Activated naive CD8-positive, alpha-beta T cell treated with anti-CD3 and anti-CD28 coated beads for 36 hours (primary cell): ENCODE measurements around the gene F11R. TPM values are rescaled to one million over a fixed set of nuclear protein-coding genes. Genes with fewer than 3 reads are reported as not detected.
"Not testable (repeated sequence)": the region's sequence is repeated elsewhere in the genome, so short reads cannot be mapped to it uniquely, and the experiment has no call there.

Source experiments
- DNase-seq: peaks from one replicate; pipeline ENCODE4 v3.0.0; 2021
- H3K27ac Mint-ChIP-seq: one replicate; pipeline ENCODE4 v1.8.0; 2022; ENCODE audit warnings: mild to moderate bottlenecking, moderate library complexity, mixed read lengths
- H3K27me3 Mint-ChIP-seq: one replicate; pipeline ENCODE4 v1.8.0; 2022; ENCODE audit warnings: mild to moderate bottlenecking, mixed read lengths
- H3K36me3 Mint-ChIP-seq: one replicate; pipeline ENCODE4 v1.8.0; 2021; ENCODE audit warnings: mild to moderate bottlenecking, mixed read lengths
- H3K4me1 Mint-ChIP-seq: one replicate; pipeline ENCODE4 v1.8.0; 2021; ENCODE audit warnings: mixed read lengths
- H3K4me3 Mint-ChIP-seq: one replicate; pipeline ENCODE4 v1.8.0; 2022; ENCODE audit warnings: mild to moderate bottlenecking, moderate library complexity, mixed read lengths
- H3K9me3 Mint-ChIP-seq: one replicate; pipeline ENCODE4 v1.8.0; 2022; ENCODE audit warnings: mixed read lengths
- total RNA-seq, 2 experiments: library from RNA; stranded (reverse); gene quantifications; one replicate each; pipeline ENCODE4 v1.2.3, GENCODE V29; 2021

Gene F11R
- total RNA-seq, 2 experiments from 2014 or later = 12.8 to 13.4 TPM

DNA sequence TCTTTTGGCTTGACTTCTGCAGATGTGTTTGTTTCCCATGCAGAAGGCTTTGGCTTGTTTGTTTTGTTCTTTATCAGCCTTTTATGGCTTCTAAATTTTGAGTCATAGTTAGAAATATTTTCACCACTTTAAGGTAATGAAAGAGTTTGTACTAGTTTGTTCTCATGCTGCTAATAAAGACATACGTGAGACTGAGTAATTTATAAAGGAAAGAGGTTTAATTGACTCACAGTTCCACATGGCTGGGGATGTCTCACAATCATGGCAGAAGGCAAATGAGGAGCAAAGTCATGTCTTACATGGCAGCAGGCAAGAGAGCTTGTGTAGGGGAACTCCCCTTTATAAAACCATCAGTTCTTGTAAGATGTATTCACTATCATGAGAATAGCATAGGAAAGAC, 6.0 kb upstream of the F11R start:
- Mint-ChIP-seq H3K27ac (peak overlapping the region; percentile 26), H3K36me3 (peaks cover 16% of the 10 kb centered on the region), H3K4me1 (peaks cover 14% of the 10 kb centered on the region)
- not testable (repeated sequence) for H3K4me3 Mint-ChIP-seq, DNase-seq, H3K9me3 Mint-ChIP-seq, H3K27me3 Mint-ChIP-seq

DNA sequence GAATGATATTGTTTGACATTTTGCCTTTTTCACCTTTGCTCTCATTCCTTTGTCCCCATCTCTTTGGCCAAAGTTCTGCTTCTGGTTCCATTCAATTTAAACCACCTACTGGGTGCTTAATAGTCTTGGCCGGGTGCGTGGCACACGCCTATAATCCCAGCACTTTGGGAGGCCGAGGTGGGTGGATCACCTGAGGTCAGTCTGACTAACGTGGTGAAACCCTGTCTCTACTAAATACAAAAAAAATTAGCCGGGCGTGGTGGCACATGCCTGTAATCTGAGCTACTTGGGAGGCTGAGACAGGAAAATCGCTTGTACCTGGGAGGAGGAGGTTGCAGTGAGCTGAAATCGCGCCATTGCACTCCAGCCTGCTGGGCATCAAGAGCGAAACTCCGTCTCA, 1.5 kb upstream of the F11R start:
- DNase-seq, H3K27me3 Mint-ChIP-seq, H3K4me3 Mint-ChIP-seq, H3K27ac Mint-ChIP-seq, H3K9me3 Mint-ChIP-seq: not testable (repeated sequence)
- Mint-ChIP-seq H3K36me3 (peaks cover 14% of the 10 kb centered on the region), H3K4me1 (peaks cover 37% of the 10 kb centered on the region)

DNA sequence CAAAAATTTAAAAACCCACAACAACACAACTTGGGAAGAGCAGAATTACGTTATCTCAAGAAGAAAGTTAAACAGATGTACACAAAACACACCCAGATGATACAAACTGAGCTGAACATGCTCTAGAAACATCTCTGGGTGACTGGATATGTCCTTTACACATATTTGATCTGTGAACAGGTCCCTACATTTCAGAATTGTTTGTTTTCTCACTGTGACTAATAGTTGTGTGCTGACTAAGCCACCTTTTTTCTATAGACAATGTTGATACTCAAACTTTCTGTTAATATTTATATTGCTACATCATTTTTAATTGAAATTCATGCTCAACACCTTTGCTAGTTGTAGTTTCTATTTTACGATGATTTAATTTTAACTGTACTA, 1.0 kb upstream of the F11R start:
- peaks cover 37% of the 10 kb centered on the region for H3K4me1 Mint-ChIP-seq
- H3K36me3 Mint-ChIP-seq = peaks cover 11% of the 10 kb centered on the region
- no peaks in the 10 kb centered on the region for H3K27me3 Mint-ChIP-seq
- H3K9me3 Mint-ChIP-seq = no peaks in the 10 kb centered on the region
- DNase-seq = no peak
- H3K4me3 Mint-ChIP-seq = peak overlapping the region; percentile 93
- H3K27ac Mint-ChIP-seq = no peak overlapping the region

DNA sequence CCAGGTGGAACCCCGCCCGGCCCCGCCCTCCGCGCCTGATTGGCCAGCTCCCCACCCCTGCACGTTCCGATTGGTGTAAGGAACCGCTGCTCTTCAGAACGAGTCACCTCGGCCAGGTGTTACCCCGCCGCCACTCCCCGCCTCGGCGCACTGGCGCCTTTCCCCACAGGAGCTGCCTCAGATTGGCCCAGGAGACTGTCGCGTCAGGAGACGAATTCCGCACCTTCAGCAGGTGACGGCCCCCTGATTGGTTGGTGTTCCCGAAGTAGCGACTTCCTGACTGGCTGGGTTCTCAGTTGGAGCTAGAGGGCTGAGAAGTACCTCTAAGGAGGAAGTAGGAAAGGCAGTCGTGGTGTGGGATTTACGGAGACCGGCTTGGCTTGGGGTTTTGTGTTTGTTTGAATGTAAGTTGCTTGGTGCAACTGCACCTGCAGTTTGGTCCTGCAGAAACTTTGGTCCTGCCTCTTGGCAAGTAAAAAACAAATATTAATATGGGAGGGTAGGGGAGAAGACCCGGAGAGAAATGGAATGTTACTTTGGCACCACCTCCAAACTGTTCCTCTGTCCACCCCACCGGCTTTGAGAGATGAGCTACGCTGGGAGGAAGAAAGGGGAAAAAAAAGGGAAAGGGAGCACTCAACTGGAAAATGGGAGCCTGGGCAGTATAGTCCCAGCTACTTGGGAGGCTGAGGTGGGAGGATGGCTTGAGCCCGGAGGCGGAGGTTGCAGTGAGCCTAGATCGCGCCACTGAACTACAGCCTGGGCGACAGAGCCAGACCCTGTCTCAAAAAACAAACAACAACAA, 415 bp upstream of the F11R start:
- H3K4me1 Mint-ChIP-seq = peaks cover 39% of the 10 kb centered on the region
- peak overlapping the region; percentile 93 for H3K4me3 Mint-ChIP-seq
- H3K27me3 Mint-ChIP-seq = no peaks in the 10 kb centered on the region
- peak overlapping the region; percentile 88 for H3K27ac Mint-ChIP-seq
- H3K9me3 Mint-ChIP-seq = no peaks in the 10 kb centered on the region
- DNase-seq = peak; percentile 85
- H3K36me3 Mint-ChIP-seq = peaks cover 8% of the 10 kb centered on the region

DNA sequence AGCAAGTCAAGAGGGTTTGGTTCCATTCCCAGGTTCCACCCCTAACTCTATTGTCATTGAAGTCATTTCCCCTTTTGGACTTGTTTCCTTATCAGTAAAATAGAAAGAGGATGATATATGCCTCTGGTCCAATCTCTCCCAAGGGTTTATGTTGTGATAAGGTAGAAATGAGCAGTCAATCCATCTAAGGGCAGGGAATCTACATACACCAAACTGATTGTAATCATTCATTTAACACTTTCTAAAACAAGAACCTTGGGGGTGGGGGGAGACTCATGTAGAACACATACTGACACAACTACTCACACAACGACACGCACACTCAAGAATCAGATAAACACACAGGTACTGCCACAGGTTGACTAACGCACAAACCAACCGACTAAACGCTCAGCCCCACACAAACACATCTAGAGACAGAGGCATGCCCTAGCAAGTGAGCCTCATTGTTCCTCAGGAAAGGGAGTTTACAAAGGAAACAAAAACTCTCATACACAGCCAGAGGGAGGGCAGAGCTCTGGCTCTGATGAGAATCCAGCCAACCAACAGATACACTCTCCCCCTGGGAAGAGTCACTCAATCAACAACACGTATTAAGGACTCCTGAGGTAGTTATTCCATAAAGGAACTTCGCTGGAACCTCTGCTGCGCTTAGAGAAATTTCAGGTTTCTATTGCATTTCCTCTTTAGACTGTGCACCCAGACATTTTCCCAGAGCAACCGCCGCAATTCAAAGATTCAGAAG, 1.0 kb downstream of the F11R start:
- peaks cover 39% of the 10 kb centered on the region for H3K4me1 Mint-ChIP-seq

DNA sequence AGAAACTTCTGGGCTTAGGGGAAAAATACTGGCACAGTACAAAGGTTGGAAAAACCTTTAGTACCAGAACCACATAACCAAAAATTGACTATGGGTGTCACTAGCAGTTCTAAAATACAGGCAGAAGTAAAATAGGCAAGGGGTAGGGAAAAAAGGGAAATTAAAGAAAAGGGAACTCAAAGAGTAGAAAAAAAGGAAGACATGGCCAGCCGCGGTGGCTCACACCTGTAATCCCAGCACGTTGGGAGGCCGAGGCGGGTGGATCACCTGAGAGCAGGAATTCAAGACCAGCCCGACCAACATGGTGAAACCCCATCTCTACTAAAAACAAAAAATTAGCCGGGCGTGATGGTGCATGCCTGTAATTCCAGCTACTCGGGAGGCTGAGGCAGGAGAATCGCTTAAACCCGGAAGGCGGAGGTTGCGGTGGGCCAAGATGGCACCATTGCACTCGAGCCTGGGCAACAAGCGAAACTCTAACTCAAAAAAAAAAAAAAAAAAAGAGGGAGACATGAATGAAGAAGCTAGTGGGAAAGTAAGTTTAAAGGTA, 1.8 kb downstream of the F11R start:
- not testable (repeated sequence) for H3K4me3 Mint-ChIP-seq, H3K9me3 Mint-ChIP-seq, DNase-seq, H3K27me3 Mint-ChIP-seq, H3K27ac Mint-ChIP-seq, H3K36me3 Mint-ChIP-seq
- H3K4me1 Mint-ChIP-seq = peaks cover 40% of the 10 kb centered on the region

More for the DNA sequence above, 1.0 kb downstream of the F11R start:
- H3K27me3 Mint-ChIP-seq = no peaks in the 10 kb centered on the region
- H3K9me3 Mint-ChIP-seq = no peaks in the 10 kb centered on the region
- H3K36me3 Mint-ChIP-seq = peaks cover 8% of the 10 kb centered on the region
- peak overlapping the region; percentile 88 for H3K27ac Mint-ChIP-seq
- H3K4me3 Mint-ChIP-seq = peak overlapping the region; percentile 93
- DNase-seq = no peak

DNA sequence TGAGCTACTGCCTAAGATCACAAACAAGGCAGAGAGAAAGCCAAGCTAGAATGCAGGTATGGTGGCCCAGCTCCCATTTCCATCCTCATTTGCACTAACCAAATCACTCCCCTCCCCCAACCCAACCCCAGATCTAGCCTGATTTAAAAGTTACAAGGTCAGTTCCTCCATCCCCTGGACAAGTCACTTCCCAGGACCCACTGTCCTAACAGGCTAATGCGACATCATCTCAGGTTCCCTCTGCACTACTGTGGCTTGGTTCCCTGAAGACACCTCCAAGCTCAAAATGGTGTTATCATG, 2.4 kb downstream of the F11R start:
- H3K4me1 Mint-ChIP-seq = peaks cover 46% of the 10 kb centered on the region

DNA sequence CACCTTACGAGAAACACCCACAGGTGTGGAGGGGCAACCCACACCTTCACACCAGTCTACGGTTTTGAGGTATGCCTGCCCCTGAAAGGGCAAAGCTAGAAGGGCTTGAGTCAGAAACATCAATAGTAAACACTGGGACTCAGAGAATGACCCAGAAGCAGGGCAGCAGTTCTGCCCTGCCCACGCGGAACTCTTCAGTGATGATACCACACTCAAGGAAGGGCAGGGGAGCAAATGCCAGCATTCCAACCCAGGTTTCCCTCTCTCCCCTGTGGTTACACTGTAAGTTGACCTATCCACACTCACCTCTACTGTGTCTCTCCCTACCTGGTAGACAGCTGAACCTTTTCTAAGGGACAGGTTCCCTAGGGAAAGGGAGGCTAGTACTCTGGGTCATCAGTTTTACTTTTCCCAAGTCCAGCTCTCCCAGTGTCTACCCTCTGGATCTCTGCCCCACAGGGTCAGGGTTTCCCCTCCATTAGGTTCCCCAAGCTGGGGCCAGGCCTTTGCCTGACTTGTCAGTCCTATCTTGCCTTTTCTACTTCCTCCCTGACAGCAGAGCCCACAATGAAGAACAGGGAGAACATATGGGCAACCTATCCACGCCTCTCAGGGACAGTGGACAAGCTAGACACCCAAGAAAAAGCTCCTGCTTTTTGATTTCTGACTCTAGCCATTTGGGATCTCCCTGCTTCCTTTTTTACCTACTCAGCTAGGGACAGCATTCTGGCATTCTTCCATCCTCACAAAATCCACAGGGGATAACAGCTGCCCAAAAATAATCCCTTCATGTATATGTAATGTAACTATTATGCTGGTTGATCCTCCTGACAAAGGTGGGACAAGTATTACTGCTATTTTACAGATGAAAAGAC, 3.0 kb downstream of the F11R start:
- peaks cover 52% of the 10 kb centered on the region for H3K4me1 Mint-ChIP-seq
- no peak overlapping the region for H3K4me3 Mint-ChIP-seq
- no peak for DNase-seq
- H3K9me3 Mint-ChIP-seq = no peaks in the 10 kb centered on the region
- H3K36me3 Mint-ChIP-seq = peaks cover 8% of the 10 kb centered on the region
- no peaks in the 10 kb centered on the region for H3K27me3 Mint-ChIP-seq
- no peak overlapping the region for H3K27ac Mint-ChIP-seq

More for the DNA sequence above, 2.4 kb downstream of the F11R start:
- no peak overlapping the region for H3K27ac Mint-ChIP-seq
- H3K9me3 Mint-ChIP-seq = no peaks in the 10 kb centered on the region
- peaks cover 8% of the 10 kb centered on the region for H3K36me3 Mint-ChIP-seq
- no peak overlapping the region for H3K4me3 Mint-ChIP-seq
- no peak for DNase-seq
- no peaks in the 10 kb centered on the region for H3K27me3 Mint-ChIP-seq

DNA sequence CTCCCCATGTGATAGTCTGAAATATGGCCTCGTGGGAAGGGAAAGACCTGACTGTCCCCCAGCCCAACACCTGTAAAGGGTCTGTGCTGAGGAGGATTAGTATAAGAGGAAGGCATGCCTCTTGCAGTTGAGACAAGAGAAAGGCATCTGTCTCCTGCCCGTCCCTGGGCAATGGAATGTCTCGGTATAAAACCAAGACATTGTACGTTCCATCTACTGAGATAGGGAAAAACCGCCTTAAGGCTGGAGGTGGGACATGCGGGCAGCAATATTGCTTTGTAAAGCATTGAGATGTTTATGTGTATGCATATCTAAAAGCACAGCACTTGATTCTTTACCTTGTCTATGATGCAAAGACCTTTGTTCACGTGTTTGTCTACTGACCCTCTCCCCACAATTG, 3.8 kb downstream of the F11R start:
- H3K27me3 Mint-ChIP-seq, H3K4me3 Mint-ChIP-seq, H3K27ac Mint-ChIP-seq, H3K9me3 Mint-ChIP-seq, DNase-seq, H3K36me3 Mint-ChIP-seq: not testable (repeated sequence)
- H3K4me1 Mint-ChIP-seq = peaks cover 51% of the 10 kb centered on the region

DNA sequence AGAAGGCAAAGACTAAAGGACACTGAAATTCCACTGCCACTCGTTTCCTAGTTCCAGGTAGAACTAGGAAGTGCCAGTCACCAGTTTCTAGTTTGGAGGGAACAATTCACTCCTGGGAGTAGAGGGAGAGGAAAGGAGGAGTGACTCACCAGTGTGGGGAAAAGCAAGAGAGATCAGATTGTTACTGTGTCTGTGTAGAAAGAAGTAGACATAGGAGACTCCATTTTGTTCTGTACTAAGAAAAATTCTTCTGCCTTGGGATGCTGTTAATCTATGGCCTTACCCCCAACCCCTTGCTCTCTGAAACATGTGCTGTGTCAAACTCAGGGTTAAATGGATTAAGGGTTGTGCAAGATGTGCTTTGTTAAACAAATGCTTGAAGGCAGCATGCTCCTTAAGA, 4.3 kb downstream of the F11R start:
- DNase-seq, H3K27me3 Mint-ChIP-seq, H3K27ac Mint-ChIP-seq, H3K36me3 Mint-ChIP-seq, H3K9me3 Mint-ChIP-seq, H3K4me3 Mint-ChIP-seq: not testable (repeated sequence)
- peaks cover 50% of the 10 kb centered on the region for H3K4me1 Mint-ChIP-seq

DNA sequence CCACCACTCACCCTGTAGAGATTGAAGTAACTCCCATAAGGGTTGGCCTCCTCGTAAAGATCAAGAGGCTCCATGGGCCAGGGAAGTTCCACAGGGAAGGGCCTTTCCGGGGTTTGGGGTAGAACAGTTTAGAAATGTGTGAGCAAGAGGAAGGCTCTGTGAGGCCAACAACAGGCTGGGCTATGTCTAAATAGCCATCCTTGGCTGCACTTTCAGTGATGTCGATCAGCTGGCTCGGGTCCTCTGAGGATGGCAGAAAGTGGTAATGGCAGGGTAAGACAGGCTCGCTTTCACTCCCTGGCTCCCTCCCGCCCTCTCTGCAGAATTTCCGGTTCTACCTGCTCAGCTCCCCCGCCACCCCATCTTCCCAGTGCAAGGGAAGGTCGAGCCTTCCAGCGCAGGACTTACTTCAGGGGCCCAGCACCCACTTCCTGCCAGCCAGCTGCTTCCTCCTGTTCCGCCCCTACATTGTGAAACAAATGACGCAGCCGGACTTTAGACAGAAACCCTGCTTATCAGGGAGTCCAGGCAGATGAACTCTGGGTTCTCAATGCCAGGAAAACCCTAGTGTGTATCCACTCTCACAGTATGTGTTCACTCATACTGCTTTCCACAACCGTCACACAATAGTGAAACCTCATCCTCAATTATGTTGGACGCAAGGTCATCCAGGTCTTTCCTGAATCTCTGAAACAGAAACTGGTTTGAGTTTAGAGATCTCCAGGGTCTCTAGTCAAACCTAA, 7.3 kb downstream of the F11R start:
- Mint-ChIP-seq H3K4me3 (peak overlapping the region; percentile 80), H3K4me1 (peaks cover 34% of the 10 kb centered on the region), H3K36me3 (no peaks in the 10 kb centered on the region), H3K9me3 (no peaks in the 10 kb centered on the region), H3K27me3 (no peaks in the 10 kb centered on the region), H3K27ac (peak overlapping the region; percentile 93)
- DNase-seq = peak; percentile 77

DNA sequence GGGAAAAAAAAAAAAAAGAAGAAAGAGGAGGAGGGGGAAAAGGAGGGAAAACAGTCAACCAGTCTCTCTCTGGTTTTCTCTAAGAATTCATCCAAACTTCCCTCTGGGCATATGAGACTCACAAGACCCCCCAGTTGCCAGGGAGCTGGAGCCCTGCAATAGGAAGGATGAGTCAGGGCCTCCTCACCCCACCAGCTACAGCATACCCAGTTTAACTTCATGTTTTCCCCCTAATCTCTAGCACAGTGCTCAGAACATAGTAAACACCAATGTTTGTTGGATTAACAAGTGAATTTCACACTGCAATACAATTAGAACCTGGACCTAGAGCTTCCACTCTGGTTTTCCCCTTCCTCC, 7.8 kb downstream of the F11R start:
- Mint-ChIP-seq H3K27me3 (no peaks in the 10 kb centered on the region), H3K4me3 (peak overlapping the region; percentile 80), H3K9me3 (no peaks in the 10 kb centered on the region), H3K4me1 (peaks cover 34% of the 10 kb centered on the region), H3K27ac (peak overlapping the region; percentile 93), H3K36me3 (no peaks in the 10 kb centered on the region)
- peak; percentile 20 for DNase-seq

DNA sequence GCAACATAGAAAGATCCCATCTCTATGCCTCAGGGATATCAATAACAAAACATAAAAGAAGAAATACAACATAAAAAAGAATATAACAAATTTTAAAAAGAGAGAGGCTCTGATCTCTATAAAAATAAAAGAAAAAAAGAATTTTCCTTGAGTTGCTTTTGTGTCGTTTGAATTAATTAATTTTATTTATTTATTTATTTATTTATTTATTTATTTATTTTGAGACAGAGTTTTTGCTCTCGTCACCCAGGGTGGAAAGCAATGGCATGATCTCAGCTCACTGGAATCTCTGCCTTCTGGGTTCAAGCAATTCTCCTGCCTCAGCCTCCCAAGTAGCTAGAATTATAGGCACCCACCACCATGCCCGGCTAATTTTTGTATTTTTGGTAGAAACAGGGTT, 8.5 kb downstream of the F11R start:
- DNase-seq = no peak
- no peaks in the 10 kb centered on the region for H3K9me3 Mint-ChIP-seq
- H3K27ac Mint-ChIP-seq = no peak overlapping the region
- no peaks in the 10 kb centered on the region for H3K36me3 Mint-ChIP-seq
- H3K27me3 Mint-ChIP-seq = no peaks in the 10 kb centered on the region
- H3K4me3 Mint-ChIP-seq = no peak overlapping the region
- H3K4me1 Mint-ChIP-seq = peaks cover 28% of the 10 kb centered on the region

DNA sequence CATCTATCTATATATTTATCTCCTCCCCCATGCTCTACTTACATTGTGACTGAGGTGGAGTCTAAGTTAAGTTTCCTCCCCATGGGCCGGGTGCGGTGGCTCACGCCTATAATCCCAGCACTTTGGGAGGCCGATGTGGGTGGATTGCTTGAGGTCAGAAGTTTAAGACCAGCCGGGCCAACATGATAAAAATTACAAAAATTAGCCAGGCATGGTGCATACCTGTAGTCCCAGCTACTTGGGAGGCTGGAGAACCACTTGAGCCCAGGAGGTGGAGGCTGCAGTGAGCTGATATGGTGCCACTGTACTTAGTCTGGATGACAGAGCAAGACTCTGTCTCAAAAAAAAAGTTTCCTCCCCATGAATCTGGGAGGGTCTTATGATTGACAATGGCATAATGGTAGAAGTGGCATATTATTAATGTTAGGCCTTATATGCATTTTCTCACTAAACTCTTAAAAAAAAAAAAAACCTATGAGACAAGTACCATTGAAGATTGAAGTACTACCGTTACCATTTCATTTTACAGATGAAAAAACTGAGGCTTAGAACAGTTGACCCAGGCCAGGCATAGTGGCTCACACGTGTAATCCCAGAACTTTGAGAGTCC, 11.2 kb downstream of the F11R start:
- Mint-ChIP-seq H3K27me3 (no peaks in the 10 kb centered on the region), H3K27ac (no peak overlapping the region), H3K4me1 (peaks cover 23% of the 10 kb centered on the region), H3K4me3 (no peak overlapping the region), H3K9me3 (no peaks in the 10 kb centered on the region), H3K36me3 (no peaks in the 10 kb centered on the region)
- DNase-seq = no peak
